ENCODE data around the gene NDUFA8. TPM values are rescaled to one million over a fixed set of nuclear protein-coding genes. Genes with fewer than 3 reads are reported as not detected.

NDUFA8 gene
- total RNA-seq, 1 experiment from 2014 or later: 60.7 TPM

GRCh38 chr9:122102156-122102555, 57.4 kb downstream of the NDUFA8 start:
- no peak overlapping the region for H3K56ac ChIP-seq (ENCODE audit: insufficient read length, low read depth, low read length)
- no peak overlapping the region for H3K27ac ChIP-seq (ENCODE audit: insufficient read length, low read depth, low read length)
- H3K14ac ChIP-seq (ENCODE audit: insufficient read depth, low read length): no peak overlapping the region
- H2AFZ ChIP-seq (ENCODE audit: low read length): no peak overlapping the region
- no peak overlapping the region for H2BK120ac ChIP-seq (ENCODE audit: low read depth, low read length, poor library complexity, severe bottlenecking)
- no peak overlapping the region for H3K23ac ChIP-seq (ENCODE audit: insufficient read length, low read depth, low read length)
- Mint-ChIP-seq H3K4me3 (no peak overlapping the region), H3K9me3 (peaks cover 7 to 9% of the 10 kb centered on the region in 2 experiments; a peak in 4 of 5 replicates), H3K27ac (no peak overlapping the region), H3K27me3 (ENCODE audit: low read depth) (peaks cover 8% of the 10 kb centered on the region), H3K4me1 (peaks cover 3 to 4% of the 10 kb centered on the region in 2 experiments; a peak in 3 of 4 replicates), H3K36me3 (ENCODE audit: insufficient read depth in 1 of 3, low read depth in 3 of 3) (peaks cover 0 to 6% (median 0%) of the 10 kb centered on the region in 3 experiments; a peak in 1 of 7 replicates)
- no CpG with 5 or more reads among the region's 2 CpGs for WGBS (ENCODE audit: extremely low coverage, insufficient read length, low lambda C conversion rate)
- no peak overlapping the region for H3K4ac ChIP-seq (ENCODE audit: low read depth, low read length)
- no peak overlapping the region for H3T11ph ChIP-seq (ENCODE audit: low read length)
- H3K18ac ChIP-seq (ENCODE audit: insufficient read length, low read depth, low read length): no peak overlapping the region
- H3K4me2 ChIP-seq (ENCODE audit: insufficient read depth, insufficient read length, low read length): no peak overlapping the region
- H3K23me2 ChIP-seq (ENCODE audit: insufficient read length, low read depth, low read length, poor library complexity, severe bottlenecking): no peaks in the 10 kb centered on the region
- no peak overlapping the region for H2BK12ac ChIP-seq (ENCODE audit: insufficient read length, low read depth, low read length)
- H2AK5ac ChIP-seq (ENCODE audit: insufficient read length, low read length): no peak overlapping the region
- no peak overlapping the region for H4K91ac ChIP-seq (ENCODE audit: insufficient read length, low read depth, low read length)
- no peaks in the 10 kb centered on the region for H3K79me1 ChIP-seq (ENCODE audit: insufficient read depth, low read depth, low read length, poor library complexity, severe bottlenecking)
- H2BK5ac ChIP-seq (ENCODE audit: insufficient read length, low read length): no peak overlapping the region
- H3K27me3 ChIP-seq (ENCODE audit: insufficient read depth, low read length): no peaks in the 10 kb centered on the region
- peaks cover 2% of the 10 kb centered on the region for H4K20me1 ChIP-seq (ENCODE audit: control insufficient read depth, insufficient read depth, insufficient read length)
- H3K79me2 ChIP-seq (ENCODE audit: insufficient read depth, low read length): no peaks in the 10 kb centered on the region
- H3K9ac ChIP-seq (ENCODE audit: extremely low read depth, insufficient read length, low read length): no peak overlapping the region
- H4K5ac ChIP-seq (ENCODE audit: insufficient read length, low read depth, low read length): no peak overlapping the region
- no peak overlapping the region for H4K8ac ChIP-seq (replicated peaks; ENCODE audit: insufficient read length, low read depth, low read length)
- no peak for DNase-seq
- H2BK15ac ChIP-seq (ENCODE audit: low read depth, low read length): no peak overlapping the region
- no peaks in the 10 kb centered on the region for H3K4me1 ChIP-seq (ENCODE audit: insufficient read depth, low read length)
- TF ChIP-seq, protein P1, sequence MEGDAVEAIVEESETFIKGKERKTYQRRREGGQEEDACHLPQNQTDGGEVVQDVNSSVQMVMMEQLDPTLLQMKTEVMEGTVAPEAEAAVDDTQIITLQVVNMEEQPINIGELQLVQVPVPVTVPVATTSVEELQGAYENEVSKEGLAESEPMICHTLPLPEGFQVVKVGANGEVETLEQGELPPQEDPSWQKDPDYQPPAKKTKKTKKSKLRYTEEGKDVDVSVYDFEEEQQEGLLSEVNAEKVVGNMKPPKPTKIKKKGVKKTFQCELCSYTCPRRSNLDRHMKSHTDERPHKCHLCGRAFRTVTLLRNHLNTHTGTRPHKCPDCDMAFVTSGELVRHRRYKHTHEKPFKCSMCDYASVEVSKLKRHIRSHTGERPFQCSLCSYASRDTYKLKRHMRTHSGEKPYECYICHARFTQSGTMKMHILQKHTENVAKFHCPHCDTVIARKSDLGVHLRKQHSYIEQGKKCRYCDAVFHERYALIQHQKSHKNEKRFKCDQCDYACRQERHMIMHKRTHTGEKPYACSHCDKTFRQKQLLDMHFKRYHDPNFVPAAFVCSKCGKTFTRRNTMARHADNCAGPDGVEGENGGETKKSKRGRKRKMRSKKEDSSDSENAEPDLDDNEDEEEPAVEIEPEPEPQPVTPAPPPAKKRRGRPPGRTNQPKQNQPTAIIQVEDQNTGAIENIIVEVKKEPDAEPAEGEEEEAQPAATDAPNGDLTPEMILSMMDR (conservative IDR thresholded peaks at IDR 0.05): no peak
- no peaks in the 10 kb centered on the region for H3K9me3 ChIP-seq (ENCODE audit: control insufficient read depth, low read depth, low read length)
- H2BK20ac ChIP-seq (ENCODE audit: low read depth, low read length, poor library complexity, severe bottlenecking): no peak overlapping the region

Data from H9 (cell line).